GM20000 (cell line): ENCODE measurements around the gene TOR3A.
"Not testable (repeated sequence)": the region's sequence is repeated elsewhere in the genome, so short reads cannot be mapped to it uniquely, and the experiment has no call there.

Source experiments
- DNase-seq: peaks from one replicate; pipeline ENCODE4 v3.0.0; 2012; ENCODE audit warnings: low spot score
- CTCF ChIP-seq: IDR thresholded peaks from 2 replicates; pipeline ENCODE4 v1.5.1; 2012; ENCODE audit warnings: mild to moderate bottlenecking, control low read depth; ENCODE audit errors: extremely low read depth, missing control alignments

The TOR3A gene

GRCh38 chr1:179081687-179082332 lies at the start of gene TOR3A:
TOR3A (plus strand) TSS chr1:179082070; CDS start chr1:179082129, 59 bp downstream.
- no peak for TF ChIP-seq CTCF
- DNase-seq = peak; percentile 96

GRCh38 chr1:179034720-179035119 lies 47.1 kb upstream of the TOR3A start:
- DNase-seq = peak; percentile 82
- TF ChIP-seq CTCF = no peak

- TF ChIP-seq CTCF = no peak
- peak; percentile 52 for DNase-seq
Observed at GRCh38 chr1:179036844-179037465, 44.9 kb upstream of the TOR3A start.

GRCh38 chr1:179038528-179039281 lies 43.2 kb upstream of the TOR3A start:
- TF ChIP-seq CTCF = no peak
- DNase-seq = no peak

GRCh38 chr1:179039502-179040174 lies 42.2 kb upstream of the TOR3A start:
- not testable (repeated sequence) for DNase-seq

GRCh38 chr1:179040175-179040551 lies 41.7 kb upstream of the TOR3A start:
- not testable (repeated sequence) for DNase-seq

GRCh38 chr1:179042087-179042486 lies 39.8 kb upstream of the TOR3A start:
- no peak for TF ChIP-seq CTCF
- no peak for DNase-seq

GRCh38 chr1:179042700-179043099 lies 39.2 kb upstream of the TOR3A start:
- no peak for TF ChIP-seq CTCF
- no peak for DNase-seq
